RWPE1 (cell line): ENCODE measurements around the gene TEX52.

ENCODE experiments used
- CTCF ChIA-PET: fragments of 350-600 bp; sonication (Branson Sonifier 250); formaldehyde crosslinking; extraction: SDS; loops from one replicate; lab custom pipeline; 2021; lab: Yijun Ruan, JAX
- POLR2A ChIA-PET: fragments of 400-600 bp; formaldehyde crosslinking; extraction: SDS; loops from one replicate; lab custom pipeline; 2020; ENCODE audit warnings: antibody characterized with exemption; ENCODE audit not compliant: low non-redundant PET; lab: Yijun Ruan, JAX
- DNase-seq: peaks from one replicate; pipeline ENCODE4 v3.0.0; 2012; ENCODE audit warnings: low spot score
- H3K27ac ChIP-seq: fragments of 450-650 bp; 2 replicates; pipeline ENCODE4 v1.5.1; 2017
- CTCF ChIP-seq: fragments of 450-650 bp; conservative IDR thresholded peaks from 2 replicates; pipeline ENCODE4 v1.5.1; 2017; ENCODE audit warnings: low read depth, mild to moderate bottlenecking

The TEX52 gene

GRCh38 chr12:2886768-2887450 lies 30.1 kb upstream of the TEX52 start:
- H3K27ac ChIP-seq = no peak overlapping the region
- ChIA-PET POLR2A (no interaction called here), CTCF (interaction anchor here (0.6 to 0.7 kb wide), 2 partner anchors 23 to 304 kb away, joined by 4 to 6 read pairs; no protein-coding TSS in a partner anchor)
- no peak for DNase-seq
- no peak for TF ChIP-seq CTCF

GRCh38 chr12:2884810-2885209 lies 28.0 kb upstream of the TEX52 start:
- ChIA-PET POLR2A (no interaction called here), CTCF (interaction anchor here (0.6 to 1.3 kb wide), 5 partner anchors 14 to 415 kb away, joined by 3 to 5 read pairs (median 5); no protein-coding TSS in a partner anchor)
- H3K27ac ChIP-seq = no peak overlapping the region
- TF ChIP-seq CTCF = no peak
- no peak for DNase-seq

GRCh38 chr12:2879853-2880252 lies 23.0 kb upstream of the TEX52 start:
- ChIA-PET CTCF (no interaction called here), POLR2A (no interaction called here)
- H3K27ac ChIP-seq = no peak overlapping the region
- DNase-seq = no peak
- no peak for TF ChIP-seq CTCF

- ChIA-PET POLR2A (no interaction called here), CTCF (no interaction called here)
- DNase-seq = no peak
- no peak for TF ChIP-seq CTCF
- peak overlapping the region; percentile 82 for H3K27ac ChIP-seq
Measured at GRCh38 chr12:2877953-2878732, 21.3 kb upstream of the TEX52 start.

GRCh38 chr12:2877047-2877952 lies 20.5 kb upstream of the TEX52 start, which contains the start of the genes FOXM1 and RHNO1:
FOXM1 (minus strand) TSS chr12:2877174; CDS start chr12:2874478, 2,696 bp downstream.
RHNO1 (plus strand) TSS chr12:2877223; CDS start chr12:2885367, 8,144 bp downstream.
- DNase-seq = peak; percentile 93
- TF ChIP-seq CTCF = no peak
- POLR2A ChIA-PET = no interaction called here
- CTCF ChIA-PET = interaction anchor here (0.6 kb wide), 2 partner anchors 82 to 268 kb away, joined by 3 to 4 read pairs; no protein-coding TSS in a partner anchor
- H3K27ac ChIP-seq = peak within 1 kb of the TSS; percentile 82
